HG03108 (cell line): ENCODE data around the gene MED12L.
A peak's percentile ranks its signal among the peaks of the same experiment; 100 is the strongest.
"Not testable (repeated sequence)": the region's sequence is repeated elsewhere in the genome, so short reads cannot be mapped to it uniquely, and the experiment has no call there.

Source experiments
- ATAC-seq: cut with Tn5 transposase; IDR thresholded peaks from one replicate; pipeline ENCODE4 v1.9.1; 2021; ENCODE audit warnings: moderate library complexity; ENCODE audit not compliant: unreplicated experiment

The MED12L gene, protein sequence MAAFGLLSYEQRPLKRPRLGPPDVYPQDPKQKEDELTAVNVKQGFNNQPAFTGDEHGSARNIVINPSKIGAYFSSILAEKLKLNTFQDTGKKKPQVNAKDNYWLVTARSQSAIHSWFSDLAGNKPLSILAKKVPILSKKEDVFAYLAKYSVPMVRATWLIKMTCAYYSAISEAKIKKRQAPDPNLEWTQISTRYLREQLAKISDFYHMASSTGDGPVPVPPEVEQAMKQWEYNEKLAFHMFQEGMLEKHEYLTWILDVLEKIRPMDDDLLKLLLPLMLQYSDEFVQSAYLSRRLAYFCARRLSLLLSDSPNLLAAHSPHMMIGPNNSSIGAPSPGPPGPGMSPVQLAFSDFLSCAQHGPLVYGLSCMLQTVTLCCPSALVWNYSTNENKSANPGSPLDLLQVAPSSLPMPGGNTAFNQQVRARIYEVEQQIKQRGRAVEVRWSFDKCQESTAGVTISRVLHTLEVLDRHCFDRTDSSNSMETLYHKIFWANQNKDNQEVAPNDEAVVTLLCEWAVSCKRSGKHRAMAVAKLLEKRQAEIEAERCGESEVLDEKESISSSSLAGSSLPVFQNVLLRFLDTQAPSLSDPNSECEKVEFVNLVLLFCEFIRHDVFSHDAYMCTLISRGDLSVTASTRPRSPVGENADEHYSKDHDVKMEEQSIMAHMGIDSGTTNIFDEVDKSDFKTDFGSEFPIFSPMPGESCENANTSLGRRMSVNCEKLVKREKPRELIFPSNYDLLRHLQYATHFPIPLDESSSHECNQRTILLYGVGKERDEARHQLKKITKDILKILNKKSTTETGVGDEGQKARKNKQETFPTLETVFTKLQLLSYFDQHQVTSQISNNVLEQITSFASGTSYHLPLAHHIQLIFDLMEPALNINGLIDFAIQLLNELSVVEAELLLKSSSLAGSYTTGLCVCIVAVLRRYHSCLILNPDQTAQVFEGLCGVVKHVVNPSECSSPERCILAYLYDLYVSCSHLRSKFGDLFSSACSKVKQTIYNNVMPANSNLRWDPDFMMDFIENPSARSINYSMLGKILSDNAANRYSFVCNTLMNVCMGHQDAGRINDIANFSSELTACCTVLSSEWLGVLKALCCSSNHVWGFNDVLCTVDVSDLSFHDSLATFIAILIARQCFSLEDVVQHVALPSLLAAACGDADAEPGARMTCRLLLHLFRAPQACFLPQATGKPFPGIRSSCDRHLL (N-terminal part only)

GRCh38 chr3:151085227-151085888 is at the start of gene MED12L:
MED12L (plus strand) TSS chr3:151085664; CDS start chr3:151086927, 1,263 bp downstream.
- ATAC-seq = peak; percentile 52

- ATAC-seq = no peak
Measured at GRCh38 chr3:151037746-151038477, 47.6 kb upstream of the MED12L start.

- ATAC-seq = no peak
Measured at GRCh38 chr3:151044706-151045105, 40.8 kb upstream of the MED12L start.

DNA sequence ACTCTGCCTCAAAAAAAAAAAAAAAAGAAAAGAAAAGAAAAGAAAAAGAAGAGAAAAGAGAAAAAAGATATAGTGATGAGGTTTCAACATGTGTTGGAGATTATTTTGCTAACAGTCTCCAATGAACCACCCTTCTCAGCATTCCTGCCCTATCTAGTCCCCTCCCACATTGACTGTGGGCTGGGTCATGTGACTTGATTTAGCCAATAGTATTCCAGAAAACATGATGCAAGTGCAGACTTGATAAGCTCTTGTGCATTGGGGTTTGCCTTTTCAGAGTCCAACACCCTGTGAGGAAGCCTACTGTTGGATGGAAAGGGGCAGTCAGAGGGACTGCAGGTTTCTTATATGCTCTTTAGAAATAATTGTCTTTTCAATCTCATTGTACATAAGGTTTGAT is 37.8 kb upstream of the MED12L start:
- no peak for ATAC-seq

GRCh38 chr3:151051533-151051932 is 33.9 kb upstream of the MED12L start:
- no peak for ATAC-seq

DNA sequence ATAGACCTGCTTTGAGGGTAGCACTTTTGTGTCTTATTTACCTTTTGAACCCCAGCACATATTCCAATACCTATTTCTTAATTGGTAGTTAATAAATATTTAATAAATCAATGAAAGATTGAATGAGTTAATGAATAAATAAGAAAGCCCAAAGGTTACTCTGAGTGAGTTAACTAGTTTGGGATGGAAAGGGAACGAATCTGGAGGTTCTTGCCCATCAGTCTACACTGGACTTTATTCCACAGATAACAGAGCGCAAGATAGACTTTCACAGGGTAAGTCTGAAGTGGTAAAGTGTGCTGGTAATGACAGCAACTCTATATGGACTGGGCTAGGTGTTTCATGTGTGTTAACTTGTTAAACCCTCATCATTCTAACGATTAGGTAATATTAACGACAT is 33.1 kb upstream of the MED12L start:
- no peak for ATAC-seq

GRCh38 chr3:151052756-151053155 is 32.7 kb upstream of the MED12L start:
- no peak for ATAC-seq

- no peak for ATAC-seq
Measured at GRCh38 chr3:151058740-151059139, 26.7 kb upstream of the MED12L start.

GRCh38 chr3:151062611-151063010 is 22.9 kb upstream of the MED12L start:
- no peak for ATAC-seq

GRCh38 chr3:151067158-151067557 is 18.3 kb upstream of the MED12L start:
- no peak for ATAC-seq

GRCh38 chr3:151072842-151073241 is 12.6 kb upstream of the MED12L start:
- ATAC-seq = not testable (repeated sequence)

DNA sequence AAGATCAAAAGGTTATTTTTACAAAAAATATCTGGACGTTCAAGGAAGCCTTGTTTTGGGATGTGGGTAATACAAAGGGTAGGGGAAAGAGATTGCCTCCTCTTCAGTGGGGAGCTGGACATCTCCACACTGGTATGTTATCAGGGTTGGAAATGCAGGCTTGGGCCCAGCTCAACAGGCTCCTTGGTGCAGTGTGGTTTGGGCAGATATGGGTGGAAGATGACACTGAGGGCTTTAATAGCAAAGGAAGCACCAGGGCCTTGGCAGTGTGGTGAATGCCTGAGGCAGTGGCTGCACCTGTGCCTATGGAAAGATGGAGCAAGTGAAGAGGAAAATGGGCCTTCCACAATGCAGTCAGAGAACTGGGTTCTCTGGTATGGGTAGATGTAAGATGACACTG is 11.2 kb upstream of the MED12L start:
- ATAC-seq = no peak

- no peak for ATAC-seq
Measured at GRCh38 chr3:151075869-151076562, 9.4 kb upstream of the MED12L start.

GRCh38 chr3:151076626-151077025 is 8.8 kb upstream of the MED12L start:
- no peak for ATAC-seq

- ATAC-seq = not testable (repeated sequence)
Measured at GRCh38 chr3:151081082-151081481, 4.4 kb upstream of the MED12L start.

GRCh38 chr3:151082880-151083838 is 2.3 kb upstream of the MED12L start:
- ATAC-seq = no peak

GRCh38 chr3:151084893-151085226 is 604 bp upstream of the MED12L start:
- ATAC-seq = no peak

DNA sequence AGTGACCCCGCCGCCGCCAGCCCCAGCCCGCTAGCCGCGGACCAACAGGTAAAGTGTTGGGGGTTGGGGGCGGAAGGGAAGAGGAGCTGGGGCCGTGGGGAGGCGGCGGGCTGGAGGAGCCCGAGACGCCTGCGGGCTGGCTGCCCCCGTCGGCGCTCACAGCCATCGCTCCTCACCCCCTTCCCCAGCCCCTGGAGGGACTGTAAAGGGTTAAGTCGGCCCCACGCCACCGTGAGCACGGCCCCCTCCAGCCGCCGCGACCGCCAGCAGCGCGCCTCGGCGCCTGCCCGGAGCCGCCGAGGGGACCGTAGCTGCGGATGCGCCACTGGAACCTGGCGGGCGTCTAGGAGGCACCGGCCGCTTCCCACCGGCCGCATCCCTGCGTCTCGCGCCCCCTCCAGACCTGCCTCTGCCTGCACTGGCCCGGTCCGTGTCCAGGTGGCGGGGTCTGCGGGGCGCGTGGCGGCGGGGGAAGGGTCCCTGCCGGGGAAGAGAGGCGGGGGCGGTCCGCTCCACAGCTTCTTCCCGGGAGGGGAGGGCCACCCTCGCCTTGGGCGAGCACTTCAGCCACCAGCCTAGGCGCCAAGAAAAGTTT is 522 bp downstream of the MED12L start:
- ATAC-seq = peak; percentile 13
